NCI-H1436 (cell line): ENCODE data around the gene TEDC1.

Experiments used
- DNase-seq: peaks from one replicate; lab custom pipeline; 2025; lab: John Stamatoyannopoulos, UW

The TEDC1 gene

DNA sequence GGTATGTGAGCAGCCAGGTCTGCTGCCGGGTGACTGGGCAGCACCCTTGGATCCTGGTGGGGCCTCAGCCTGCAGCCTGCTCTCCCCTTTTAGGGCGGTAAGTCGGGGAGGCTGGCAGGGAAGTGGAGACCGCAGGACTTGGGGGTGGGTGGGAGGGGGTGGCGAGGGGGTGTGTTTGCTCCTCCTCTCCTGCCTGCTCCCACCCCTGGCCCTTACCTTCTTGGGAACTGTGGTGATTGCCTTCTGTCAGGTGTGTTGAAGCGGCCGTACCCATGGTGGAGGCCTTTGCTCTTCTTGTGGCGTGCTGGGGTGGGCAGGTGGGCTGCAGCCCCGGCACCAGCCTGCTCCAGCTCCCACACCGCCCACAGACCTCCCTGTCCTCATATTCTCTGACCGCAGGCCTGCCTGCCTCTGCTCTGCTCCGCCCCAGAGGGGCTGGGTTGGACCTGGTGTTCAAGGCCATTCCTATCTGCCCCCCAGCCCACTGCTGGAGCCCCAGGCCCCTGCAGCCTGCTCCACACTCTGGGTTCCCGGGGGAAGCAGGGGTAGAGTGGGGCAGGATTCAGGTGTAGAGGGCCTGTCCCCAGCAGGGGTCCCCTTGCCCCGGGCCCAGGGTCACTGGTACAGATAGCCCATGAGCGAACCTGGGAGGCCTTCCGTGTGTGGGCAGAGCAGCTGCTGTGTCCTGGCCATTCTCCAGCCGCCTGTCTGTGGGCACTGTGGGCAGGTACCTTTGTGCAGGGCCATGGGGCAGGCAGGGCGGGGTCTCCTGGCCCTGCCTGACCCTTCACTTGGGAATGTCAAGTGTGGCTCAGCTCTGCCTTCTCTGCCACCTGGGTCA, 5.2 kb downstream of the TEDC1 start:
- DNase-seq = no peak

GRCh38 chr14:105496831-105497591, 6.0 kb downstream of the TEDC1 start:
- DNase-seq = no peak

DNA sequence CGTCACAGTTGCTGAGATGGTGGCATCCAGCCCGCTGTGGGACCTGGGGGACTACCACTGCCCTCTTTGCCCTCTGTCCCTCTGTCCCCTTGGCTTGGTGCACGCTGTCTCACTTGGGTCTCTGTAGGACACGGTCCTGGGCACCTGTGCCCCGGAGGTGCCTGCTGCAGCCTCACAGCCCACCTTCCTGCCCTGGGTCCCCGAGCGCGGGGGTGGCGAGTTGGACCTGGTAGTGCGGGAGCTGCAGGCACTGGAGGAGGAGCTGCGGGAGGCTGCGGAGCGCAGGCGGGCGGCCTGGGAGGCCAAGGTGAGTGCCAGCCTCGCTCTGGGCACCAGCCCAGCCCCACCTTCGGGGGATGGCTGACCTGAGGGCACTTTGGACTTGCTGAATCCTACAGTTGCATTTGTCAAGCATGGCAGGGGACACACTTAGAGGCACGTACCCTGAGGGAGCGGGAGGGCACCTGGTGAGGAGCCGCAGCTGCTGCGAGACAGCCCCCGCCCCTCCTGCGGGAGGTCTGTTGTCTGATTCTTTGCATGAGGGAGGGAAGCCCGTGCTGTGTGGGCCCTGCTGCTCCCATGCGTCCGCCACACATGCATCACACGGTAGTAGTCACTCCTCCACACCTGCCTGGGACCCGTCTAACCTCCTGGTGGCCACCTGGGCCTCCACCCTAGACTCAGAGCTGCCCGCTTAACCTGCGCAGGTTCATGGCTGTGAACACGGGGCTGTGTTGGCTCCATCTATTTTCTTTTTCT, 6.8 kb downstream of the TEDC1 start:
- DNase-seq = no peak

DNA sequence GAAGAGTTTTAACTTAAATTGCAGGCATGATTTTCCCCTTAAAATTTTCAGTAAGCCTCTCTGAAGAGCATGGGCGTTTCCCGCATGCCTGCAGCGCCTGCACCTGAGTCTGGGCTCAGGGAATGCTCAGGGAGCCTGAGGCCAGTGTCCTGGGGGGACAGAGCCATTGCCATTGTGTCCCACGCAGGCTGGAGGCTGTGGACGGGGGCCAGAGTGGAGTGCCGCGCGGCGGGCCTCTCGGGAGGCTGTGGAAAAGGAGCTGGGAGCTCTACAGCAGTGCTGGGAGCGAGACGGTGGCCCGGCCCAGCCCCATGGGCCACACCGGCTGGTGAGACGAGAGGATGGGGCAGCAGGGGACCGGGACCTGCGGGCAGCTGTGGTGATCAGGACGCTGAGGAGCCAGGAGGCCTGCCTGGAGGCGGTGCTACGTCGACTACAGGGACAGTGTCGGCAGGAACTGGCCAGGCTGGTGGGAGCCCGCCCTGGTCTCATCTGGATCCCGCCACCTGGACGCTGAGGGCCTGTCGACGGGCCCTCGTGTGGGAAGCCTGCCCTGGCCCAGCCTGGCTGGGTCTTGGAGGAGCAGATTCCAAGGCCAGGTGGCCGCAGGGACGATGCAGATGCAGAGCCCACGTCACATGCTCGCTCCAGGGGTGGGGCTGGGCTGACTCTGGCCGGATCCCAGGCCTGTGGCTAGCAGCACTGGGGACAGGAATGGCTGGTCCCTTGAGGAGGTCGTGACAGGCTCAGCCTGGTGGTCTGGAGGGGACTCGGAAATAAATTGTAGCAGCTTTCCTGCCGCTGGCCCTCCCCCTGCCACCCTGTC, 7.6 kb downstream of the TEDC1 start:
- no peak for DNase-seq

GRCh38 chr14:105499256-105500035, 8.4 kb downstream of the TEDC1 start:
- no peak for DNase-seq

GRCh38 chr14:105500036-105500725, 9.1 kb downstream of the TEDC1 start:
- no peak for DNase-seq

DNA sequence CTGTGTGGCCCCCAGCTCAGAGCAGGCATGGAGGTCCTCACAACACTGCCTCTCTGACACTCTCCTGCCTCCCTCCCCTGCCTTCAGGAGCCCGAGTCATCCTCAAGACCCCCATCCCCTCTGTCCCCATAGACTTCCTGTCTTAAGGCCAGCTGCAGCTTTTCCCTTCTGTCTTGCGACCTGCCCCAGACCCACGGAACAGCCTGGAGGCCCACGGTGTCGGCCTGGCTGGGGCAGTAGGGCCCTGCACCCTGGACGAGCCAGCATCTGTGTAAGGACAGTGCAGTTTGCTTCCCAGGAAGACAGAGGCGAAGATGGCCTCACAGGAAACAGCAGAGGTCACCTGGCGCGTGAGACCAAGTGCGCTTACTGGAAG, 9.7 kb downstream of the TEDC1 start:
- DNase-seq = no peak

DNA sequence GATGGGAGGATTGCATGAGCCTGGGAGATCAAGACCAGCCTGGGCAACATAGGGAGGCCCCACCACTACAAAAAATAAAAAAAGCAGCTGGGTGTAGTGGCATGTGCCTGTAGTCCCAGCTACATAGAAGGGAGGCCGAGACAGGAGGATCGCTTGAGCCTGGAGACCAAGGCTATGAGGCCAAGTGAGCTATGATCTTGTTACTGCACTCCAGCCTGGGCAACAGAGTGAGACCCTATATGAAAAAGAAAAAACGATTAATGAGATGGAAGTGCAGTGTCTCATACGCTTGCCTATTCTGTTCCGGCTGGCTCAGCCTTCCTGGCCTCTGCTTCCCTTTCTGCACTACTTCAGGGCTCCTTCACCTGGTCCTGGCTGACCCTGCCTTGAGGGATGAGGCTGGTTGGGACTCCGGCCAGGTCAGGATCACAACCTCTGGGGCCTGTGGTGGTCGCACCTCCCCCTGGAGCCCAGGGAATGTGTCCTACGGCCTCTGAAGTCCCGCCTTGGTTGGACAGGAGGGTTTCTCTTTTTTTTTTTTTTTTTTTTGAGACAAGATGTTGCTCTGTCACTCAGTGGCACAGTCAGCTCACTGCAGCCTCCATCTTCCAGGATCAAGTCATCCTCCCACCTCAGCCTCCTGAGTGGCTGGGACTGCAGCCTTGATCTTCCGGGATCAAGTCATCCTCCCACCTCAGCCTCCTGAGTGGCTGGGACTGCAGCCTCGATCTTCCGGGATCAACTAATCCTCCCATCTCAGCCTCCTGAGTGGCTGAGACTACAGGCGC, 10.7 kb downstream of the TEDC1 start:
- DNase-seq = no peak

DNA sequence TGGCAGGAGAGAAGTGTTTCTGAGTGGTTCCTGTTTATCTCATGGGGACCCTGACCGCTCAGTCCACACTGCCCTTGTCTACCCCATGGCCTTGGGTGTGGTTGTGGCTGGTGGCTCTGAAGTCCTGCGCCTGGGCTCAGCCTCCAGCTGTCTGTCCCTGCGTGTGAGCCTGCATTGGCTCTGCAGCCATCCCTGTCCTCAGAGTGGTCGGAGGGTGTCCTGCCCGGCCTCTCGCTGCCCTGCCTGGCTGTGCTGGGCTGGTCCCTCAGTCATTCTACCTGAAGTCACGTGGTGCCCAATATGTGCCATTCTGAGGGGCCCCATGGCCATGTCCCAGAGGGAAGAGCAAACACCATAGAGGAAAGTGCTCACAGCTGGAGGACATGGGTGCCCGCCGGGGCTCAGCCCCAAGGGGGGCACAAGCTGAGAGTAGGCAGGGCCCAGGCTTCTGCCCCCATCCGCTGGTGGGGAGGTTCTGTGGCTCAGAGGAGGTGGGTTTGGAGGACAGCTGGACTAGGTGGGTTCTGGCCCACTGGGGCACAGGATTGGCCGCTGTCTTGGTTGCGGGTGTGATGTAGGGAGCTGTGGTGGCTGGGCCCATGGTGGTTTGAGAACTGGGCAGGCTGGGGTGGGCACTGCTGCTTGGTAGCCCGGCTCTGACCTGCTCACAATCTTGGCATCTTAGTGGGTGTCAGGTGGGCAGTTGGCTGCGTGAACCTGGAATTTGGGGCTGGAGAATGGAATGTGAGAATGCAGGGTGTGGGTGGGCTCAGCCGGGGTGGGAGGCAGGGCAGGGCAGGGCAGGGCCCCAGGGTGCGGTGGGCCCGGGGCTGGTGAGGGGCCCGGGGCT, 11.6 kb downstream of the TEDC1 start:
- no peak for DNase-seq

DNA sequence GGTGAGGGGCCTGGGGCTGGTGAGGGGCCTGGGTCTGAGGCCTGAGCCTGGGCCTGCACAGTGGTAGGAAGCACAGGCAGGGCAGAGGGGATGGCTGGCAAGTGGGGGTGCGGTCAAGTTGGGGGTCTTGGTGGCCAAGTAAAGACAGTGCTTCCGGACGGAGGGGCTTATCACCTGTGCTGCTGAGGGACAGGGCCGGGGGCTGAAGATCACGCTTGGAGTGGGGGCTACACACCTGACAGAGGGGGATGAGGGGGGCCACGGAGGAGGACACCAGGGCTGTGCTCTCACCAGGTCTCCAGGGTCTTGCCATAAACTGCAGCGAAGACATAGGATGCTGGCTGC, 12.2 kb downstream of the TEDC1 start:
- no peak for DNase-seq

GRCh38 chr14:105503935-105504692, 13.1 kb downstream of the TEDC1 start:
- no peak for DNase-seq

DNA sequence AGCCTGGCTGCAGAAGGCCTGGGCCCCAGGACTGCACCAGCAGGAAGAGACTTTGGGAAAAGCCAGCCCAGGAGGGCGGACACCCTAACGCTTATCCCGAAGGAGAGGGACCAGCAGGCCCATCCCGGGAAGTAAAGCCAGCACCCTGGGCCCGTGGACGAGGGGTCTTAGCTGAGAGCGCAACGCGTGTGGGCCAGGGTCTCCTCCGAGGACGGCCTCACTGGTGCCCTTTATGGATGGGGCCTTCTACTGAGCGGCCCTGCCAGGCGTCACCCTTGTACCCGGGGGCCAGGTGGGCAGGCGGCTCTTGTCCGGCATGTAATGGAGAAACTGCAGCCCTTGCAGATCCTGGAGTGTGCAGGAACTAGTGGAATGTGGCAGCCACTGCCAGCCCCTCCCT, 14.1 kb downstream of the TEDC1 start:
- DNase-seq = no peak

DNA sequence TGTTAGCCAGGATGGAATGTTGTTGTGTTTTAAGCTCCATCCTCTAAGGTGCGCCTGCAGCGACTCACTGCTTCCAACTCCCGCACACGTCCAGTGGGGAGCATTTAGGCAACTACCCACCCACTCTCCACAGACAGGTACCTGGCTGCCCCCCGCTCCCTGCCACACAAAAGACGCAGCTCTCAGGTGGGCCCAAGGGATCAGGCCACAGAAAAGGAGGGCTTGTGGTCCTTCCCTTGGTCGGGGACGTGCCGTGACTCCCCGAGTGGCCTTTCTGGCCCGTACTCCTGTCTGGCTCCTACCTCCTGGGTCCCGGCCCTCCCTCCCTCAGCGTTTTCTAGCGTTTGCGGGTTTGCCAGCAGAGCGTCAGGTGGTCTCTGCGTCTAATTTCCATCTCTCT, 16.2 kb downstream of the TEDC1 start:
- no peak for DNase-seq

- DNase-seq = no peak
These were observed 17.0 kb downstream of the TEDC1 start for GRCh38 chr14:105508069-105508468.

GRCh38 chr14:105508601-105509000, 17.6 kb downstream of the TEDC1 start:
- DNase-seq = no peak

DNA sequence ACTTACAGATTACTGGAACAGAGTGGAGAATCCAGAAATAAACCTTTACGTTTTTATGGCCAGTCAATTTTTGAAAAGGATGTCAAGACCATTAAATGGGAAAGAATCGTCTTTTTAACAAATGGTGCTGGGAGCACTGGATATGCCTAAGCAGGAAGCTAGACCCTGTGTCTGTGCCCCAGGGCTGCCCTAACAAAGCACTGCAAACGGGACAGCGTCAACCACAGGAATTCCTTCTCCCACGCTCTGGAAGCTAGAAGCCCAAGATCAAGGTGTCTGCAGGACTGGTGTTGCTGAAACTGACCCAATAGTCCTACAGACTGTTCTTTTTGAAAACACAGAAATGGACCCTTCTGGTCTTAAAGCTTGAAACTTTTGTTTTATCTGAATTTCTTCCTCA, 26.1 kb downstream of the TEDC1 start:
- DNase-seq = no peak

GRCh38 chr14:105519946-105520698, 29.1 kb downstream of the TEDC1 start:
- no peak for DNase-seq
